Measurements from ENCODE around the gene DNAH3.
"Not testable (repeated sequence)": the region's sequence is repeated elsewhere in the genome, so short reads cannot be mapped to it uniquely, and the experiment has no call there.

The DNAH3 gene

GRCh38 chr16:21167929-21168602 is 17.4 kb upstream of the DNAH3 start:
- ATAC-seq: no peak

- no peak for ATAC-seq
Measured at GRCh38 chr16:21167360-21167759, 16.7 kb upstream of the DNAH3 start.

GRCh38 chr16:21166561-21166961 is 15.9 kb upstream of the DNAH3 start:
- ATAC-seq: no peak

- ATAC-seq: no peak
Measured at GRCh38 chr16:21164521-21165168, 14.0 kb upstream of the DNAH3 start.

- no peak for ATAC-seq
Measured at GRCh38 chr16:21163576-21163975, 12.9 kb upstream of the DNAH3 start.

GRCh38 chr16:21162661-21163151 is 12.1 kb upstream of the DNAH3 start:
- no peak for ATAC-seq

- ATAC-seq: no peak
Measured at GRCh38 chr16:21161211-21161610, 10.6 kb upstream of the DNAH3 start.

GRCh38 chr16:21160276-21160675 is 9.6 kb upstream of the DNAH3 start:
- no peak for ATAC-seq

- no peak for ATAC-seq
Measured at GRCh38 chr16:21159281-21159951, 8.8 kb upstream of the DNAH3 start.

GRCh38 chr16:21158208-21159110 is 7.8 kb upstream of the DNAH3 start, which contains the start of gene LDAF1:
TSS of gene LDAF1 (plus strand) at chr16:21158674. CDS start at chr16:21161183, 2,509 bp downstream.
- ATAC-seq: peak; percentile 96 to 98

- ATAC-seq: no peak
Measured at GRCh38 chr16:21157632-21158031, 7.0 kb upstream of the DNAH3 start.

- ATAC-seq: no peak
Measured at GRCh38 chr16:21156767-21157467, 6.3 kb upstream of the DNAH3 start.

- ATAC-seq: not testable (repeated sequence)
Measured at GRCh38 chr16:21156011-21156410, 5.4 kb upstream of the DNAH3 start.

- ATAC-seq: not testable (repeated sequence)
Measured at GRCh38 chr16:21153124-21153729, 2.6 kb upstream of the DNAH3 start.

GRCh38 chr16:21152160-21153030 is 1.7 kb upstream of the DNAH3 start:
- ATAC-seq: not testable (repeated sequence)

- ATAC-seq: no peak
Measured at GRCh38 chr16:21145738-21146137, 4.9 kb downstream of the DNAH3 start.

GRCh38 chr16:21134053-21134452 is 16.6 kb downstream of the DNAH3 start:
- ATAC-seq: no peak

GRCh38 chr16:21130811-21131210 is 19.8 kb downstream of the DNAH3 start:
- ATAC-seq: no peak

- no peak for ATAC-seq
Measured at GRCh38 chr16:21128991-21129390, 21.7 kb downstream of the DNAH3 start.

- ATAC-seq: no peak
Measured at GRCh38 chr16:21126518-21126917, 24.1 kb downstream of the DNAH3 start.

Data from activated CD4-positive, CD25-positive, alpha-beta regulatory T cell treated with anti-CD3 and anti-CD28 coated beads, Interleukin-2, amount 50 U/mL, for 24 hours (primary cell).